LNCAP (cell line): ENCODE results near the gene TMEM147.

Experiments used
- TF ChIP-seq, protein P1 (sequence below): fragments of 450-650 bp; IDR thresholded peaks from 2 replicates; pipeline ENCODE4 v1.5.1; 2017; ENCODE audit warnings: mild to moderate bottlenecking

The TMEM147 gene

DNA sequence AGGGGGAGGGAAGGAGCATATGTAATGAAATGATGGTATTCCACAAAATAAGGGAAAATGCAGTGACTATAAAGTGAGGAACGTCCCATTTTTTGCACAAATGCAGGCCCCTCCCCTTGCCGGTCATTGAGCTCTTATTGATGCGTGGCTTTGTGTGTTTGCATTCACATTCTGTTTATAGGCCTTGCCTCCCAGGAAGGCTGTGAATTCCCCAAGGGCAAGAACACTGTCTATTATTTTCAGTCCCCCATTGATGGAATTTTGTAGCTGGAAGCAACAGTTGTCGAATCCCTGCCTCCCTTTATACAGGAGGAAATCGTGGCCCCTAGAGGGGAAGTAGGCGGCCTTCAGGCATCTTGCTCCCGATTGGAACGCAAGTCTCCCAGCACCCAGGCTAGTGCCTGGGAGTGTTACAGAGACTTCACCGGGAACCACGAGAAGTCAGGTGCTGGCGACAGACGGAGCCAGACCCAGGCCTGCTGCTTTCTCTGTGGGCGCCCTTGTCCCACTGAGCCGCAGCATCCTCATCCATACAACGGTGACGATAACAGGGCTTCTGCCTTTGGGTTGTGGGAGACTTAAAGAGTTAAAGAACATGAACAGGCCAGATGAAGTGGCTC is 24.2 kb upstream of the TMEM147 start:
- TF ChIP-seq, protein P1, sequence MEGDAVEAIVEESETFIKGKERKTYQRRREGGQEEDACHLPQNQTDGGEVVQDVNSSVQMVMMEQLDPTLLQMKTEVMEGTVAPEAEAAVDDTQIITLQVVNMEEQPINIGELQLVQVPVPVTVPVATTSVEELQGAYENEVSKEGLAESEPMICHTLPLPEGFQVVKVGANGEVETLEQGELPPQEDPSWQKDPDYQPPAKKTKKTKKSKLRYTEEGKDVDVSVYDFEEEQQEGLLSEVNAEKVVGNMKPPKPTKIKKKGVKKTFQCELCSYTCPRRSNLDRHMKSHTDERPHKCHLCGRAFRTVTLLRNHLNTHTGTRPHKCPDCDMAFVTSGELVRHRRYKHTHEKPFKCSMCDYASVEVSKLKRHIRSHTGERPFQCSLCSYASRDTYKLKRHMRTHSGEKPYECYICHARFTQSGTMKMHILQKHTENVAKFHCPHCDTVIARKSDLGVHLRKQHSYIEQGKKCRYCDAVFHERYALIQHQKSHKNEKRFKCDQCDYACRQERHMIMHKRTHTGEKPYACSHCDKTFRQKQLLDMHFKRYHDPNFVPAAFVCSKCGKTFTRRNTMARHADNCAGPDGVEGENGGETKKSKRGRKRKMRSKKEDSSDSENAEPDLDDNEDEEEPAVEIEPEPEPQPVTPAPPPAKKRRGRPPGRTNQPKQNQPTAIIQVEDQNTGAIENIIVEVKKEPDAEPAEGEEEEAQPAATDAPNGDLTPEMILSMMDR, result no peak

DNA sequence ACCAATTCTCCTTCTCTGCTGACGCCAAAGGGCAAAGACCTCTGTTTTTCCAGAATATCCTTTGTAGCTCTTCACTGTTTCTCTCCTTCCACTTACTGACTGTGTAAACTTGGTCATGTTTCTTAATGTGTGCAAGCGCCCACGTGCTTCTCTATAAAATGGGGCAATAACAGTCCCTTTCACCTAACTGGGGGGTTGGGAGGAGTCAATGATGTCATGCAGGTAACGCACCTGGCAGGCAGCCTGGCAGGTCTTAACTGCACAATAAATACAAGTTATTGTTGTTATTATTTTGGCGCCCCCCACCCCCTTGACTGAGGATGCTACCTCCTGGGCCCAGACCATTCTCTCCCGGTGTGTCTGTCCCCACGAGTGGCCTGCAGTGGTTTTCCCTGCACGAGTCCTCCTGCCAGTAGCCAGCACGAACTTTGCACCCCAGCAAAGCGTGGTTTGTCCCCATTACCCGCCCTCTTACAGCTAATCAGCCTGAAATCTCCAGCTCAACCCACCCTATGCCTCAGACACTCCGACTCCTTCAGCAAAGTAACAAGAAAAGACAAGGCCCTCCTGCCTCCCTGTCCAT is 22.6 kb upstream of the TMEM147 start:
- TF ChIP-seq, protein P1, result no peak

DNA sequence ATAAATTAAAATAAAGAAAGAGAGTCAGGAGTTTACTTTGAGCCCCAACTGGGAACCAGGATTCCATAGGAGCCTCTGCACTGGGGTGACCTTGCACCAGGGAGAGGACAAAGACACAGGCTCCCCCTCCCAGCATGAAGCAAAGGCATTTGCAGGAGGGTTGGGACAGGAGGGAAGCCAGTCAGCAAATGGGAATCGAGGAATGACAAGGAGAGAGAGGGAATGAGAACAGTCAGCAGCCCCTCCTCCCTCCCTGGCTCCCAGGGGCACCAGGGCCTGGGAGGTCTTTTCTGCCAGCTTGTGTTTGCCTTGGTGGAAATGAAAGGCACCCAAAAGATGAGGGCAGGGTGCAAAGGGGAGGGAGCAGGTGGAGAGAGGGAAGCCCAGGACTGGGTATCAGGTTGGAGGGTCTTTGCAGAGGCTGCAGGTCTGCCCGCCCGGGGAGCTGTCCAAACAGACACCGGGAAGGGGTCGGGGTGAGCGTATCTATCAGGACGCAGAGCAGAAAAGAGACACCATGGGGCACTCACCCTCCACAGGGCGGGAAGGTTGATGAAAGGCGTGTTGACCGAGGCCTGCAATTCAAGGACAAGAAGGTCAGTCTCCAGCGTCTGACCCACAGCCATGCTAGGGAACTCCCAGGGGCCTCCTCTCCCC is 21.1 kb upstream of the TMEM147 start:
- TF ChIP-seq, protein P1, result no peak

DNA sequence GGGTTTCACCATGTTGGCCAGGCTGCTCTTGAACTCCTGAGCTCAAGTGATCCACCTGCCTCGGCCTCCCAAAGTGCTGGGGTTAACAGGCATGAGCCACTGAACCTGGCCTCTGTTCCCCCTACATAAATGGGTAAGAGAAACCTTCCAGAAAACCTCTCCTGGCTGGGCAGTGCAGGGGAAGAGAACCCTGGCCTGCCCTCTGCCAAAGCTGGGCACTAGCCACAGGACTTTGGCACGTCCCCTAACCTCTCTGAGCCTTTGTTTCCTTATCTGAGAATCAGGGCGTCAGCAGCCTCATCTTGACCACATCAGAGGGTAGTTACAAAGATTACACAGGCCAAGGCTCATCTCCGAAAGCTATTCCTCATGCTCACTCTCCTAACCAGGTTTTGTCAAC is 19.6 kb upstream of the TMEM147 start:
- TF ChIP-seq, protein P1, result no peak

DNA sequence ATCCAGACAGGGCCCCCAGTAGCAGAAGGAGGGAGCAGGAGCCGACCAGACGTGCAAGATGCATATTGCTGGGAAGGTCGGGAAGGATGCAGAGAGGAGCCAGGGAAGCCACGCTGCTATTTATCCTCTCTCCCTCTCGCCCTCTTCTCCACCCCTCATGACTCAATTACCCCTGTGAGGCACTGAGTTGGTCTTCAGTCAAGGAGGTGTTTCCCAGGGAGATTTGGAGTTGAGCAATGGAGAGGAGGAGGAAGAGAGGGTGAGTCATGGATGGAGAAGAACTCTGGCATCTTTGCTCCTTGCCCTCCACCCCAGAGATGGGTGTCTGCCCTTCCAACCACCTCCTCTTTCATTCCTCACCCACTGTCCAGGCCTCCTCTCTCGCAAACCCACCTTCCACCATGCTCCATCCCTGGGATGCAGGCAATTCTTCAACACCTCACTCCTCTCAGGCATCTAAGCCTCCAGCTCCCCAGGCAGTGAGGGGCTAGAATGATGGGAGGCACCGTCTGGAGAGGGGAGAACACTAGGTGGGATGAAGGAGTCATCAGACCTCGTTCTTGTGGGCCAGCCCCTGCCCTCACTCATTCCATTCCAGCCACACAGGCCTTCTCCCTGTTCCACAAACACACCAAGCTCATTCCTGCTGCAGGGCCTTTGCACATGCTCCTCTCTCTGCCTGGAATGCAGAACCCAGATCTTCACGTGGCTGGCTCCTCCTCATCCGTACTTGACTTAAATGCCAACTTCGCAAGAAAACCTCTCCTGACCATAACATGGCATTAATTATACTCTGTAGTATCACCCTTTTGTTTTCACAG is 17.0 kb upstream of the TMEM147 start, which contains the start of gene SBSN:
TSS of gene SBSN (minus strand) at position 94 of the 821 bp plus-strand sequence. CDS start at position 64, 30 bp downstream.
- TF ChIP-seq, protein P1, result no peak

DNA sequence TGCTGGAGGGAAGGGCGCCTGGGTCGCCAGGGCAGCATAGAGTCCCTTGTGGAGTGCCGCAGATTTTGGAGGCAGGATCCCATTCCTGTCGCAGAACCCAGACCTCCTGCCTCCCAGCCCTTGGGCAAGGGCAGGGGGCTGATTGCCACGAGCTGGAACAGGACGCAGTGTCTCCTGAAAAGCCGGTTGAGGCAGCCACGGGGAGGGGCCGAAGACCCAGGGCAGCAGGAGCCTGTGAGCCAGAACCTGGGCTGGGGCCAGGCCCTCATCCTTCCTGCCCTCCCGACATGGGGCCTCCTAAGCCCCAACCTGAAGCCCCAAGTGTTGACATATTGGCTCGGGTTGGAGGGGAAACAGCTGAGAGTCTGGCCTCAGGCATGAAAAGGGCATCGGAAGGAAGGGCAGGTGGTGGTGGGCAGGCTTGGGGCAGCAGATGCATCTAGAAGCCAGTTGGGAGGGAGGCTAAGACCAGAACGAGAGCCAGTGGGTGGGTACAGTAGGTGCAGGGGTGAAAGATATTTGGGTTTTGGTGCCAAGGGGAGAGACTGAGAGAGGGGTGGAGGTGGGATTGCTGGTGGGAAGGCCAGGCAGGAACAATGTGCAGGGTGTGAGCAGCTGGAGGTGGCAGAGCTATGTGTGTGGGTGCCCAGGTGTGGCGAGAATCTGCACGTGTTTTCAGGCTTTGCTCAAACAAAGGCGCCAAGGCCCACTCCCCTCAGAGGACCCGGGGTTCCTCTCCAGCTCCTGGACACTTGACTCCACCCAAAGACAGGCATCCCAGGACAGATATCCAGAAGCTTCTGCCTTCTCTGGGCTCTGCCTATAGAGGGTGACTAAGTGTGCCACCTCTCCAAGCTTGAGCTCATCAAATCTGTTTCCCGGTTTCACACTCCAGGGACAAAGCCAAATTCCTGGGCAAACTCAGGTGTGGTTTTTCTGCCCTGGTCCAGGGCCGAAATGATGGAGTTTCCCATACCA is 15.9 kb upstream of the TMEM147 start:
- TF ChIP-seq, protein P1, result no peak
